Renal pelvis (tissue), 12 donors: ENCODE data around the gene EID2B. TPM values are rescaled to one million over a fixed set of nuclear protein-coding genes. Genes with fewer than 3 reads are reported as not detected.
A peak's percentile ranks its signal among the peaks of the same experiment; 100 is the strongest.

Source experiments
- DNase-seq: peaks from one replicate; pipeline ENCODE4 v3.0.0-alpha.2; 2013
- long read RNA-seq, 16 experiments: transcript quantifications; one replicate each; lab custom pipeline, GENCODE V29; 2026
- polyA plus RNA-seq, 3 donors: library from polyadenylated mRNA; unstranded; fragments of 120-200 nt; gene quantifications; one replicate each; pipeline ENCODE4 v1.2.1, GENCODE V29; 2013; ENCODE audit not compliant: insufficient read length in 3 of 3

The EID2B gene, protein sequence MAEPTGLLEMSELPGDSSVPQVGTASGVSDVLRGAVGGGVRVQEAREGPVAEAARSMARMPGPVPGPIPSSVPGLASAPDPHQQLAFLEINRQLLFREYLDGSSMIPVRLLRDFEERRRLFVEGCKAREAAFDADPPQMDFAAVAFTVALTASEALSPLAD
- 1 to 10 TPM; 3.8 to 6.4 (median 5.7) TPM for polyA plus RNA-seq
- long read RNA-seq, donor 1, transcript EID2B-201 (1 exons, 1,865 nt), result major isoform, 12 of 12 reads
- long read RNA-seq, donor 1, partial matches to known transcripts, result 0 of 12 reads
- long read RNA-seq, donor 1, other reads (novel, unspliced or antisense), result 0 of 12 reads
- long read RNA-seq, donor 2, transcript EID2B-201 (1 exons, 1,865 nt), result major isoform, 5 of 5 reads
- long read RNA-seq, donor 2, partial matches to known transcripts, result 0 of 5 reads
- long read RNA-seq, donor 2, other reads (novel, unspliced or antisense), result 0 of 5 reads
- long read RNA-seq, donor 3, partial matches to known transcripts, result 0 of 4 reads
- long read RNA-seq, donor 3, other reads (novel, unspliced or antisense), result 0 of 4 reads
- long read RNA-seq, donor 4, transcript EID2B-201 (1 exons, 1,865 nt), result major isoform, 6 of 7 reads
- long read RNA-seq, donor 4, partial matches to known transcripts, result 0 of 7 reads
- long read RNA-seq, donor 4, other reads (novel, unspliced or antisense), result 0 of 7 reads
- long read RNA-seq, donor 5, partial matches to known transcripts, result 0 of 1 reads
- long read RNA-seq, donor 5, other reads (novel, unspliced or antisense), result 0 of 1 reads
- long read RNA-seq, donor 6, partial matches to known transcripts, result 0 of 2 reads
- long read RNA-seq, donor 6, other reads (novel, unspliced or antisense), result 0 of 2 reads
- long read RNA-seq, donor 7, transcript EID2B-201 (1 exons, 1,865 nt), result major isoform, 12 of 12 reads
- long read RNA-seq, donor 7, partial matches to known transcripts, result 0 of 12 reads
- long read RNA-seq, donor 7, other reads (novel, unspliced or antisense), result 0 of 12 reads
- long read RNA-seq, donor 8, transcript EID2B-201 (1 exons, 1,865 nt), result major isoform, 5 of 5 reads
- long read RNA-seq, donor 8, partial matches to known transcripts, result 0 of 5 reads
- long read RNA-seq, donor 8, other reads (novel, unspliced or antisense), result 0 of 5 reads
- long read RNA-seq, donor 9, transcript EID2B-201 (1 exons, 1,865 nt), result major isoform, 12 of 13 reads
- long read RNA-seq, donor 9, partial matches to known transcripts, result 0 of 13 reads
- long read RNA-seq, donor 9, other reads (novel, unspliced or antisense), result 0 of 13 reads
- long read RNA-seq, donor 10, transcript EID2B-201 (1 exons, 1,865 nt), result major isoform, 7 of 7 reads
- long read RNA-seq, donor 10, partial matches to known transcripts, result 0 of 7 reads
- long read RNA-seq, donor 10, other reads (novel, unspliced or antisense), result 0 of 7 reads
- long read RNA-seq, donor 11, partial matches to known transcripts, result 0 of 4 reads
- long read RNA-seq, donor 11, other reads (novel, unspliced or antisense), result 0 of 4 reads
- long read RNA-seq, donor 12, transcript EID2B-201 (1 exons, 1,865 nt), result major isoform, 8 of 9 reads
- long read RNA-seq, donor 12, partial matches to known transcripts, result 0 of 9 reads
- long read RNA-seq, donor 12, other reads (novel, unspliced or antisense), result 0 of 9 reads
- long read RNA-seq, donor 13, partial matches to known transcripts, result 0 of 3 reads
- long read RNA-seq, donor 13, other reads (novel, unspliced or antisense), result 0 of 3 reads
- long read RNA-seq, donor 14, result 0 reads
- long read RNA-seq, donor 15, transcript EID2B-201 (1 exons, 1,865 nt), result major isoform, 8 of 8 reads
- long read RNA-seq, donor 15, partial matches to known transcripts, result 0 of 8 reads
- long read RNA-seq, donor 15, other reads (novel, unspliced or antisense), result 0 of 8 reads
- long read RNA-seq, donor 16, transcript EID2B-201 (1 exons, 1,865 nt), result major isoform, 9 of 9 reads
- long read RNA-seq, donor 16, partial matches to known transcripts, result 0 of 9 reads
- long read RNA-seq, donor 16, other reads (novel, unspliced or antisense), result 0 of 9 reads

GRCh38 chr19:39532233-39533002, at the start of gene EID2B:
TSS of gene EID2B (minus strand) at chr19:39532852. CDS start at chr19:39532802, 50 bp downstream.
- peak; percentile 95 for DNase-seq

DNA sequence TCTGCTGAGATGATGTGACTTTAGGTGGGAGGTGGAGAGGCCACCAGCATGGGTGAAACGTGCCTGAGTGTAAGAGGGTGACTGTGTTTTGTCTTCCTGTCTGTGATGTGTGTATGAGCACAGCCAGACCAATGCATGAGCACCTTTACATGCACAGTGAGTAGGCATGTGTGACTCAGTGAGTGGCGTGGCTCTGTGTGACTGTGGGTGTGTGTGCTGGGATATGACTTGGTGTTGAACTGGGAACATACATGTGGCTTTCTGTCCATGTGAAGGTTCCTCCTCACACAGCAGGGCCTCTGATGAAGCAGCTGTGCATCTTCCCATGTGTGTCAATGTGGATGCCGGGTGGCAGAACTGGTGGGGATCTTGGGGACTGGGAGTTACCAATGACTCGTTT, 49.8 kb upstream of the EID2B start:
- no peak for DNase-seq

GRCh38 chr19:39568604-39569003, 36.0 kb upstream of the EID2B start:
- DNase-seq, result no peak

GRCh38 chr19:39566064-39566463, 33.4 kb upstream of the EID2B start:
- no peak for DNase-seq

DNA sequence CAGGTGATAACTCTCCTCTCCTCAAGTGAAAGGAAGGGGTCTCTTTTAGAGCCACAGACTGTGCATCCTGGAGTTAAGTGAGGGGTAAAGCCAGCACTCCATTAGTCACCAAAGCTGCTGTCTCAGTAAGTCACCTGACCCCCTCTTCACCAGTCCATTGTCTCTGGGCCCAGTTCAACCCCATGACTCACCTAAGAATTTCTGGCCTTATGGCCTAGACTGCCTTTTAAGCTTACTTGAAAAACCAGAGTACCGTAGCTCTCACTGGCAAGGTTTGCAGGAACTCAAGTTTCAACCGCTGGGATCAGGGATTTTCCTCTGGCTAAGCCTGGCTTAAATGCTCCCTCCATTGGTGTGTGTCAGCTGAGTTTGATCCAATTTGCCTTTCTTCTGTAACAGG, 30.8 kb upstream of the EID2B start:
- no peak for DNase-seq

- no peak for DNase-seq
Observed at GRCh38 chr19:39558624-39559117, 26.0 kb upstream of the EID2B start.

DNA sequence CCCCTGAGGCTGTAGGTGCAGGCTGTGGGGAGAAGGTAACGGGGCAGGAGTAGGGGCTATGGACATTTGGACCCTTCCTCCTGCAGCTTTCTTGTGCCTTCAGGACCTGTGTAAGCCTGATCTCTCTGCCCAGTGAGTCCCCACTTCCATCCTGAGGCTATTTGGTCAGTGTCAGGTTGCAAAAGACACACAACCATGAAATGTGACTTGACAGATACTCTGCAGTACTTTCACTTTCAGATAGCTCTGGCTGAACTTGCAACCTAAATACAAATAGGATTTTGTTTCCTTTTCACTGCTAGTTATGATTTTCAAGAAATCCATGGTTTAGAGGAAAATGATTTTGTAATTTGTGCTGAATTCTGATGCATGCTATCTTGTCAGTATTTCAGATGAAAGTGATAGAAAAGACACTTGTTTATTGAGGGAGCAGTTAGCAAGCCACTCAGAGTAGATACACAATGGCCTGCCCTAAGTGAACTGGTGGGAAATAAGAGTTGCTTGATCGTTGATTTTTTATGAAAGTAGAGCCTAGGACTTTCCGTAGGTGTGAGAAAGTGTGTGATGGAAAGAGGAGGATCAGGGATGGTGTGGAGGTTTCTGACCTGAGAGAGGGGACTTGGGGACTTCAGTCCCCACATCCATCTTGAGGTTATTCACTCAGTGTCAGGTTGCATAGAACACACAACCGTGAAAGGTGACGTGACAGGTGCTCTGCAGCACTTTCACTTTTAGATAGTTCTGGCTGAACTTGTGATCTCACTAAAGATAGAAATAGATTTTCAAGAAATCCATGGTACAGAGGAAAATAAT, 25.4 kb upstream of the EID2B start:
- DNase-seq, result peak; percentile 48

- no peak for DNase-seq
Observed at GRCh38 chr19:39555883-39556282, 23.2 kb upstream of the EID2B start.

GRCh38 chr19:39554701-39555311, 22.2 kb upstream of the EID2B start:
- DNase-seq, result no peak

DNA sequence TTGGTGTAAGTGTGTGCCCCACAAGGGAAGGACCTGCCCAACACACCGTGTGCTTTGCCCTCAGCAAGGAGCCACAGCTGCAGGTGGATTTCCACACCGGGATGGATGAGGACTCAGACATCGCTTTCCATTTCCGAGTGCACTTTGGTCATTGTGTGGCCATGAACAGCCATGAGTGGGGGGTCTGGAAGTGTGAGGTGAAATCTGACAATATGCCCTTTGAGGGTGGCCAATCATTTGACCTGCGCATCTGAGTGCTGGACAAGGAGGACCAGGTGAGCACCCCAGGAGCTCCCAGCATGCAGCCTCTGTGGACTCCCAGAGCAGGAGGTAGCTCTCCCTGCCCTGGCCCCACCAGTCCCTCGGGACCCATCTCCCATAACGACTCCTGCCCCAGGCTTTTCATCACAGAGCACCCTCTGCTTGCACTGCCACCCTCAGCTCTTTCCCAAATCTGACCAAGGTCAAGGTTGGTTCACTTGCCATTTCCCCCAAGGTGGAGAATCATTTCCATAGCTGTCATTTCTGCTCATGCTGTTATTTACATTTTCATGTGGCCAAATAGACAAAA, 20.5 kb upstream of the EID2B start:
- DNase-seq, result no peak

- no peak for DNase-seq
Observed at GRCh38 chr19:39550197-39550596, 17.5 kb upstream of the EID2B start.

DNA sequence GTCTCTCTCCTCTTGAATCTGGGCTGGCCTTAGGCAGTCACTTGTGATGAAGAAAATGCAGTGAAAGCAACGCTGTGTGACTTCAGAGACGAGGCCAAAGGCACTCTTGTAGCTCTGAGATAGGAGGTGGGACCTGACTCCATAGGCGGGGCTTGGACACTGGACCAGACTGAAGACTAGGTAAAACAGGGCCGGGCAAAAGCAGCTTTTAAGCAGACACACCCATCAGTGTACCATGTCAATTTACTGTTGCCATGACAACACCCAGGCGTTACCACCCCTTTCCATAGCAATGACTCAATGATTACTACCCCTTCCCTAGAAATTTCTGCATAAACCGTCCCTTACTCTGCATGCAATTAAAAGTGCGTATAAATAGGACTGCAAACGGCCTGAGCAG, 13.9 kb upstream of the EID2B start:
- DNase-seq, result no peak

DNA sequence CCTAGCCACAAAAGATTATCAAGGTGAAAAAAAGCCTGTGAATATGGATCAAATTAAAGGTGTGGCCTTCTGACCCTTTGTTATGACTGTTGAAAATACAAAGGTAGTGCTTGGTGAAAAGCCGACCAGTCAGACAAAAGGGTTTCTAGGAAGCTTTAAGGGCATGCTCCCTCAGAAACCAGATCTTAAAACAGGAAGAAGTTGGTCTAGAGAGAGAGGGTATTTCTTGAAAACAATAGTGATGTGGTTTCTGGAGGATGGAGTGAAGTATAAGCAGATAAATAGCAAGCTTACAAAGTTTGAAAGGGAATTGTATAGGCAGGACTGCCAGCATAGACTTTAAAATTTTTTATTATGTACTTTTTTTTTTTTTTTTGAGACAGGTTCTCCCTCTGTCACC, 12.3 kb upstream of the EID2B start:
- DNase-seq, result no peak

- no peak for DNase-seq
Observed at GRCh38 chr19:39544226-39544903, 11.7 kb upstream of the EID2B start.

DNA sequence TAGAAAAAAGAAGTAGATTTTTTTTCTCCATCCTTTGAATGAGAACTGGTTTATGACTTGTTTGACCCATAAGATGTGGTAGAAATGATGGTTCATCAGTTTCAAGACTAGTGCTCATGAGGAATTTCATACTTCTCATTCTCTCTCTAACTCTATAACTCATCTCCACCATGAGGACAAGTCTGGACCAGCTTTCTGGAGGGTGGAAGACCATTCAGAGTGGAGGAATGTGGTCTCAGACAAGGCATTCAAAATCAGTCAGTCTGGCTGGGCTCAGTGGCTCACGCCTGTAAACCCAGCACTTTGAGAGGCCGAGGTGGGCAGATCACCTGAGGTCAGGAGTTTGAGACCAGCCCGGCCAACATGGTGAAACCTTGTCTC, 10.8 kb upstream of the EID2B start:
- no peak for DNase-seq

- DNase-seq, result no peak
Observed at GRCh38 chr19:39542206-39542605, 9.6 kb upstream of the EID2B start.

GRCh38 chr19:39540333-39540673, 7.7 kb upstream of the EID2B start:
- DNase-seq, result no peak
